Measurements from ENCODE around the gene AOPEP.
A peak's percentile ranks its signal among the peaks of the same experiment; 100 is the strongest.

AOPEP gene

DNA sequence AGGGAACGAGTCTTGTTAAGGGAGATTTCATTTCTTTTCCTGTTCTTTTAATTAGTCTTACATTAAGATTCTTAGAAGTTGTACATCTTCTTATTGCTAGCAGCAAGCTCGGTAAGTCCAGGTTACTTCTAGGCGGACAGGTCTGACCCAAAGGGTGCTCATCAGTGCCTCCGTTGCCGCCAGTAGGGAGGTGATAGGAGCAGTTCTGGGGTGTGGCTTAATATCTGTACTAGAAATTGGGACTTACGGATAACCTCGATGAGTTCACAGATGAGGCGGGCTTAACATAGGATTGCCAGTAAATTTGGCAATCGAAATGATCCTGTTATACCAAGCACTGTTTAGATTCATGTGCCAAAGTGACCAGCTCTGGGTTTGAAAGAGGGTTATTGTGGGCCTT lies 312.2 kb downstream of the AOPEP start:
- Histone ChIP-seq H3K36me3 (ENCODE audit: control insufficient read depth, insufficient read depth, low read length) (no peaks in the 10 kb centered on the region), H3K4me3 (ENCODE audit: low read length) (no peak overlapping the region), H3K9me3 (ENCODE audit: control insufficient read depth, low read length) (no peaks in the 10 kb centered on the region), H3K4me1 (ENCODE audit: control insufficient read depth, insufficient read depth, low read length) (peaks cover 18% of the 10 kb centered on the region), H3K9ac (ENCODE audit: low read length) (no peak overlapping the region), H3K27me3 (ENCODE audit: control insufficient read depth, insufficient read depth, low read length) (no peaks in the 10 kb centered on the region)

DNA sequence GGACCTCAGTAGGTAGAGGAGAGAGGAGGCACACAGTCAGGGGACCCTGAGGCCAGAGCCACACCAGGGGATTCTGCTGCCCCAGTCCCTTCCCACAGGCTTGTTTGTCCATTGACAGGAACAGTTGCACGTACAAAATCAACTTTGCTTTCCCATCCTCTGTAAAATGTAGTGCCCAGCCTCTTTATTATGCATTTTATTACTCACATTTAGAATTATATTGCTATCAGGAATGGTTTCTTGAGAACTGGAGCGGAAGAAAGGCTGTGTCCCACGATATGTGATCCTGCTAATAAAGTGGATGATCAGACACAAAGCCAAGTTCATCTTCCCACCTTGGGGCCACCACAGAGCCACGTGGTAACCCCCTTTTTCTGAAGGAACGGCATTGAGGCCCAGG lies 313.6 kb downstream of the AOPEP start:
- H3K36me3 ChIP-seq (ENCODE audit: control insufficient read depth, insufficient read depth, low read length): no peaks in the 10 kb centered on the region
- peaks cover 24% of the 10 kb centered on the region for H3K4me1 ChIP-seq (ENCODE audit: control insufficient read depth, insufficient read depth, low read length)
- no peaks in the 10 kb centered on the region for H3K9me3 ChIP-seq (ENCODE audit: control insufficient read depth, low read length)
- no peaks in the 10 kb centered on the region for H3K27me3 ChIP-seq (ENCODE audit: control insufficient read depth, insufficient read depth, low read length)
- H3K4me3 ChIP-seq (ENCODE audit: low read length): no peak overlapping the region
- no peak overlapping the region for H3K9ac ChIP-seq (ENCODE audit: low read length)

DNA sequence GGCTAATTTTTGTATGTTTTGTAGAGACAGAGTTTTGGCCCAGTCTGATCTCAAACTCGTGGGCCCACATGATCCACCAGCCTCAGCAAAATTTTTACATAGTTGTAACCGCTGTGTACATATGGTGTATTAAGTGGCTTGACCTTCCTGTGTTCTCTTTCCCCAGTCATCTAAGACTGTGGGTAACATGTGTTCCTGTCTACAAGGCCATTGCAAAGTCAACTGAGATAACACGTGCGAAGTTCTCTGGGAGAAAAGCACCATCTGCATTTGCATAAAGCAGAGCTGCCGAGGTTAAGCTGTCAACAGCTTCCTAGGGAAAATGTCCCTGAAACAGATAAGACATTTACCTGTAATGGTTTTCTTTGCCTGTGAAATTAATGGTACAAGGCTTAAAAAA lies 317.3 kb downstream of the AOPEP start:
- Histone ChIP-seq H3K4me1 (ENCODE audit: control insufficient read depth, insufficient read depth, low read length) (peaks cover 16% of the 10 kb centered on the region), H3K4me3 (ENCODE audit: low read length) (no peak overlapping the region), H3K9ac (ENCODE audit: low read length) (no peak overlapping the region), H3K27me3 (ENCODE audit: control insufficient read depth, insufficient read depth, low read length) (no peaks in the 10 kb centered on the region), H3K9me3 (ENCODE audit: control insufficient read depth, low read length) (no peaks in the 10 kb centered on the region), H3K36me3 (ENCODE audit: control insufficient read depth, insufficient read depth, low read length) (no peaks in the 10 kb centered on the region)

DNA sequence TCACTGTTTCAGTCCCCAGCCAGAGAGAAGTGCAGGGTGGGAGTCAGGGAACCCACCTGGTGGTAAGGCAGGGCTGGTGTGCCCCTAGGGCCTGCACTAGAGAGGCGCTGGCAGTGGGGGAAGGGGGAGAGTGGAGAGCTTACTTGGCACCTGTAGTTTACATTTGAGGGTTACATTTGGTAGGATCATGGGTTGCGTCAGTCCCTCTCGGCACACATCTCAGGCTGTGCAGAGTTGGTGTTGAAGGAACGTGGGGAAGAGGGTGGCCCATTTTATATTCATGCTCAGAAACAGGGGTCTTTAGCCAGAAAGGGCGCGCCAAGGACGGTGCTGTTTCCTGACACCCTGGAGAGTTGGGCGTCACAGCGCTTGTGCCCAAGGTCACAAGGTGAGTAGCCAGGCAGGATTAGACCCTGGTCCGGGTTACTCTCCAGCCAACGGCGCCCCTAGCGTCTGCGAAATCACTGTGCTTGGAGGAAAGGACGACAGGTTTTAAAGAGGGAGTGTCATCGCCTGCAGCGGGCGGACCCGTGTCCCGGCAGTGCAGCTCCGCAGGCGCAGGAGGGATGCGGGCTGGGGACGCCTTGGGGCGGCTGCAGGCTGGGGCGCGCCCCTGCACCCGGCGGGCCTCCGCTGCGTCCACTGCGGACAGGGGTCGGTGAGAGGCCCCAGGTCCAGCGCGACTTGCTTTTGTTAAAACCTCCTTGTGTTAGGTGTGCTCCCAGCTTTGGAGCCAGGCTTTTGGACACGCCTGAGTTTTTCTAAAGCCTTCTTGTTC lies 318.4 kb downstream of the AOPEP start:
- Histone ChIP-seq H3K36me3 (ENCODE audit: control insufficient read depth, insufficient read depth, low read length) (no peaks in the 10 kb centered on the region), H3K27me3 (ENCODE audit: control insufficient read depth, insufficient read depth, low read length) (no peaks in the 10 kb centered on the region), H3K4me1 (ENCODE audit: control insufficient read depth, insufficient read depth, low read length) (peaks cover 16% of the 10 kb centered on the region), H3K9ac (ENCODE audit: low read length) (no peak overlapping the region), H3K9me3 (ENCODE audit: control insufficient read depth, low read length) (no peaks in the 10 kb centered on the region), H3K4me3 (ENCODE audit: low read length) (no peak overlapping the region)

DNA sequence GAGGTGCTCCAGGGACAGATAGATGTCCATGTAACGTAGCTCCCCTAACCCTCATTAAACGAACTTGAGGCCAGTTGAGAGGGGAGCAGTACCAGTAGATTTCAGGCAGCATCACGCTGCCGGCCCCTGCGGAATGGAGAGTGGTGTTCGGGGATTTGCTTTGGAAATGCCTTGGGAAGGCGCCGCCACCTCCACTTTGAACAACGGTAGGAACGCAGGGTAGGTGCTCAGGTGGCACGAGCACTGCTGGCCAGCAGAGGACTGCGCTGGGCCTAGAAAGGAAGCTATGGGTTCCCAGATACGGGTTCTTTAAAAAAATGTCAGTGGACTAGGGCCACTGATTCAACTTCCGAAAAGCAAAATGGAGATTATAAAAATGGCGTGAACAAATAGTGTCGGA lies 319.3 kb downstream of the AOPEP start:
- Histone ChIP-seq H3K27me3 (ENCODE audit: control insufficient read depth, insufficient read depth, low read length) (no peaks in the 10 kb centered on the region), H3K4me1 (ENCODE audit: control insufficient read depth, insufficient read depth, low read length) (peaks cover 18% of the 10 kb centered on the region), H3K9ac (ENCODE audit: low read length) (no peak overlapping the region), H3K36me3 (ENCODE audit: control insufficient read depth, insufficient read depth, low read length) (no peaks in the 10 kb centered on the region), H3K9me3 (ENCODE audit: control insufficient read depth, low read length) (no peaks in the 10 kb centered on the region), H3K4me3 (ENCODE audit: low read length) (no peak overlapping the region)

DNA sequence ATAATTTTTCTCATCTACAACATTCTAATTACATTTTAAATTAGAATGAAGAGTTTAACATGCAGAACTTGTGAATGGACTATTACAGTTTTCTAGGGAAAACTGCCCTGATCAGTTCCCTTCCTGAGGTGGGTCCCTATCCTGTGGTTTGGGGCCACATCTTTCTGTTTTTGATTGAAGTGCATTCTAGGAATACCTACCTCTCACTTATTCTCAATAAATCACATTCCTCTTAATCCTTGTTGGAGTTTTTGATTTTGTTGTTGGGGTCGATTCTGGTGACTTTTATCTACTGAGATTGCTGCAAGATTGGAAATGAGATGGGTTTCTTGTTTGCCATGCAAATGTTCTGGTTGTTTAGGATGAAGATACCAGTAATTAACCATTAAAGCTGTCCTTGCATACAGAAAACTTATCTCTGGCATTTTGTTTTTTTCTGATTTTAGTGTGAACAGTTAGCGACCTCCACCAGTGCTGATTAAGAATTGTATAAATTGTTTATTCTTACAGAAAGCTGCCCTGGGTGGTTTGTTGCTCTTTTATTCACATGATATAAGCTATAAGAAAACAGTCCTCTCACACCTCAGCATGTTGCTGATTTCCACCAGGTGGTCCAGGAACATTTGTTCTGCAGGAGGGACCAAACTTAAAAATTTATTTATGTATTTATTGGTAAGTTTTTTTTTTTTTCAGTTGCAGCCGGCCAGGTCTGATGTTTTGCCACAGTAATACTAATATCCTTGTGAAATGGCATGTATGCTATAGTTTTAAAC lies 321.1 kb downstream of the AOPEP start:
- H3K9ac ChIP-seq (ENCODE audit: low read length): no peak overlapping the region
- H3K36me3 ChIP-seq (ENCODE audit: control insufficient read depth, insufficient read depth, low read length): no peaks in the 10 kb centered on the region
- no peaks in the 10 kb centered on the region for H3K27me3 ChIP-seq (ENCODE audit: control insufficient read depth, insufficient read depth, low read length)
- no peaks in the 10 kb centered on the region for H3K9me3 ChIP-seq (ENCODE audit: control insufficient read depth, low read length)
- no peak overlapping the region for H3K4me3 ChIP-seq (ENCODE audit: low read length)
- peaks cover 15% of the 10 kb centered on the region for H3K4me1 ChIP-seq (ENCODE audit: control insufficient read depth, insufficient read depth, low read length)

DNA sequence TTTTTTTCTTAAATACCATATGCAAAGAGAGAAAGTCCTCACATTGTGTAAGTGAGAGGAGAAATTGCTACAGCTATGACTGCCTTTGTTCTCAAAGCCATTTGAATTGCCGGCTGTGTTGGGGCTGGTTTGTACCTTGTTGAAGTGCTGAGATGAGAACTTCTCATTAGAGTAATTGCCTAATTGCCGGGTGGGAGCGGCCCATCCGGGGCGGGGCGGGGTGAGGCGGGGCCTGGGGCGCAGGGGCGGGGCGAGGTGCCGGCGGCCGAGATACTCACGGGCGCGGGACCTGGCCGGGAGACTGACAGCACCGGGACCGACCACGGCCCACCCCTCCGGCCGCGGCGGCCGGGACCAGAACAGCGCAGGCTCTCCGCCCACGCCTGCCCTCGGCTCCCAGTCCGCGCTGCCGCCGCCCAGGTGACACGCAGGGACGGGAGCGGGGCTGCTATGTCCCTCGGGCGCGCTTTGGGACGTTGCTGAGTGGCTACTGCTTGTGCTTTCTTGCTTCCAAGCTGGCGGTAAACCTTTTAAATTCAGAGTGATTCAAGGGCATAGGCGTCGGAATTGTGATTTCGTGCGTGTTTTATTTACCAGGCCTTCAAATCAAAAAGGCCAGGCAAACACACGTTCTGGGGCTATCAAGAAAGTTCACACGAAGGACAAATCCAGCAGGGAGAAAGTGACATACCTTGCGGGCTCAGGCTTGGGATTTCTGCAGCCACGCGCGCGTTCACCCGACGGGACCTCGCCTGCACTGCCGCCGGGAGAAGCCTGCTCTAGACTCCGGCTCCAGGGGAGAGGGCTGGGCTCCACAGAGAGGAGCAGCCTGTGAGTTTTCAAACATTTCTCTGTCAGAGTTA lies 322.0 kb downstream of the AOPEP start:
- Histone ChIP-seq H3K4me1 (ENCODE audit: control insufficient read depth, insufficient read depth, low read length) (peaks cover 12% of the 10 kb centered on the region), H3K27me3 (ENCODE audit: control insufficient read depth, insufficient read depth, low read length) (no peaks in the 10 kb centered on the region), H3K4me3 (ENCODE audit: low read length) (peak overlapping the region; percentile 38), H3K36me3 (ENCODE audit: control insufficient read depth, insufficient read depth, low read length) (no peaks in the 10 kb centered on the region), H3K9ac (ENCODE audit: low read length) (peak overlapping the region; percentile 80), H3K9me3 (ENCODE audit: control insufficient read depth, low read length) (no peaks in the 10 kb centered on the region)

DNA sequence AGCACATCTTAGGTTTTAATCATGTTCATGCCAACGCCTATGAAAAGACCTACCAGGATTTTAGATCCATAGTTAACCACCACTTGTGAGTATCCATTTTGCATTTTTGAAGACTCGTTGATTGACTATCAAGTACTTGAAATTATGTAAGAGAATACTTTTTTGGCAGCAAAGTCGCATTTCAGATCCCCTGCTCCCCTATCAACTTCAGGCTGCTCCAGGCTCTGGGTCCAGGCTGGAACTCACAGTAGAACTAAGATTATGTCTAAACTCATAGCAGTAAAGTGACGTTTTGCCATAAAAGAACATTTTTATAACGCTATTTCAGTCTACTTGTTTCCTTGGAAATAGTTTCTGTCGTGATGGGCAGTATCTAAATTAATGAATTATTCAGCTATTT lies 323.3 kb downstream of the AOPEP start:
- no peaks in the 10 kb centered on the region for H3K36me3 ChIP-seq (ENCODE audit: control insufficient read depth, insufficient read depth, low read length)
- H3K4me3 ChIP-seq (ENCODE audit: low read length): peak overlapping the region; percentile 2
- H3K4me1 ChIP-seq (ENCODE audit: control insufficient read depth, insufficient read depth, low read length): peaks cover 6% of the 10 kb centered on the region
- no peaks in the 10 kb centered on the region for H3K27me3 ChIP-seq (ENCODE audit: control insufficient read depth, insufficient read depth, low read length)
- H3K9ac ChIP-seq (ENCODE audit: low read length): peak overlapping the region; percentile 56
- H3K9me3 ChIP-seq (ENCODE audit: control insufficient read depth, low read length): no peaks in the 10 kb centered on the region

DNA sequence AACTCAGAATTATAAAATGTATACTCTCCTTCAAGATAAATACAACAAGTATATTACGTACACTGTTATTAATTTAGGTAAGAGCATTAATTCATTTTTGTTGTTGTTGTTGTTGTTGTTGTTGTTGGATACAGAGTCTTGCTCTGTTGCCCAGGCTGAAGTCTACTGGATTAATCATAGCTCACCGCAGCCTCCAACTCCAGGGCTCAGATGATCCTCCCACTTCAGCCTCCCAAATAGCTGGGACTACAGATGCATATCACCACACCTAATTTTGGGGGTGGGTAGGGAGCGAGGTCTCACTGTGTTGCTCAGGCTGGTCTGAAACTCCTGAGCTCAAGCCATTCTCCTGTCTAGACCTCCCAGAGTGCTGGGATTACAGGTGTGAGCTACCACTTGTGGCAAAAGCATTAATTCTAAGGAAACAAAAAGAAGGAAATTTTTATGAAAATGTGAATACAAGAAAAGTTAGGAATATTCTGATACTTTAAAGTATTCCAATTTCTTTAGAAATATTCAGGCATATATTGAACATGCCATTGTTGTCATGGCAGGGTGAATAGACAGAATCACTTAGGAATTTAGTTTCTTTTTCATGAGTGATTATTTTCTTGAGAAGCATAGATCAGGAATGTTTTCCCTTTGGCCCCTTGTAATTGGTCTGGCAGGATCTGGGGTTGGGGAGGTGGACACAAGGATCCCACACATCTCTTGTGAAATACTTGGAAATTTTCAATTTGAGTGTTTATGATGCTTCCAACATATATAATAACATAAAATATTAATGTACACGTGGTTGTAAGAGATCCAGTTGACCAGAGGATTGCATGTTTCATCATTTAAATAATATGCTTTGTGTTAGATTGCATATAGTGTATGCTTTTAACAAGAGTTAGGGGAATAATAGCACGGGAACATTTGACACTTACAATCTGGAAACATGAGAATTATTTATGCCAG lies 327.4 kb downstream of the AOPEP start:
- H3K36me3 ChIP-seq (ENCODE audit: control insufficient read depth, insufficient read depth, low read length): no peaks in the 10 kb centered on the region
- H3K4me1 ChIP-seq (ENCODE audit: control insufficient read depth, insufficient read depth, low read length): peaks cover 21% of the 10 kb centered on the region
- H3K9me3 ChIP-seq (ENCODE audit: control insufficient read depth, low read length): no peaks in the 10 kb centered on the region
- H3K27me3 ChIP-seq (ENCODE audit: control insufficient read depth, insufficient read depth, low read length): no peaks in the 10 kb centered on the region
- H3K9ac ChIP-seq (ENCODE audit: low read length): no peak overlapping the region
- H3K4me3 ChIP-seq (ENCODE audit: low read length): no peak overlapping the region

DNA sequence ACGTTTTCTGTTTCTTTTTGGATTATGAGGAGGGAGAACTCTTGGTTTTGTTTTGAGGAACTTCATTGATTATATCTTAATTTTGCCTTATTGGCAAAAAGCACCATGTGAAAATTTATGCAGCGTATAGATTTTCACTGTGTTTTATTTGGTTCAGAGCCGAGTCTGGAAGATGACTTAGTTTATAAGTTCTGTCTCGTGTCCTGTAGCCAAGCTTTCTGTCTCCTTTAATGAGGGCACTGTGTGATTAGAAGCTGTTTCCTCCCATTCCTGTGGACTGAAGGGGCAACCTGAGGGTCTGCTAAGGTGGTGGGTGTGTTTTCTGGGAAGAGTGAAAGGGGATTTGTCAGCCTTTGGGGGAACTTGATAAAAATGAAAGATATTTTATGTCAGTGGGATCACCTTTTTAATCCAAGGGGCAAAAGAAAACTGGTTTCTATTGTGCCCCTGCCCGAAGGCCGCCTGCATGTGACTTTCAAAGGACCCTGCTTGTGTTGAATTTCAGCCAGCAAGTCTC lies 328.9 kb downstream of the AOPEP start:
- no peak overlapping the region for H3K4me3 ChIP-seq (ENCODE audit: low read length)
- peaks cover 20% of the 10 kb centered on the region for H3K4me1 ChIP-seq (ENCODE audit: control insufficient read depth, insufficient read depth, low read length)

More for the DNA sequence above, 328.9 kb downstream of the AOPEP start:
- Histone ChIP-seq H3K9ac (ENCODE audit: low read length) (peak overlapping the region; percentile 11), H3K27me3 (ENCODE audit: control insufficient read depth, insufficient read depth, low read length) (no peaks in the 10 kb centered on the region), H3K36me3 (ENCODE audit: control insufficient read depth, insufficient read depth, low read length) (no peaks in the 10 kb centered on the region), H3K9me3 (ENCODE audit: control insufficient read depth, low read length) (no peaks in the 10 kb centered on the region)
